HG03457 (cell line): ENCODE measurements around the gene ACOXL.
"Not testable (repeated sequence)": the region's sequence is repeated elsewhere in the genome, so short reads cannot be mapped to it uniquely, and the experiment has no call there.

Experiments
- ATAC-seq: cut with Tn5 transposase; IDR thresholded peaks from one replicate; pipeline ENCODE4 v1.9.1; 2021; ENCODE audit warnings: moderate number of reproducible peaks; ENCODE audit not compliant: unreplicated experiment

The ACOXL gene

DNA sequence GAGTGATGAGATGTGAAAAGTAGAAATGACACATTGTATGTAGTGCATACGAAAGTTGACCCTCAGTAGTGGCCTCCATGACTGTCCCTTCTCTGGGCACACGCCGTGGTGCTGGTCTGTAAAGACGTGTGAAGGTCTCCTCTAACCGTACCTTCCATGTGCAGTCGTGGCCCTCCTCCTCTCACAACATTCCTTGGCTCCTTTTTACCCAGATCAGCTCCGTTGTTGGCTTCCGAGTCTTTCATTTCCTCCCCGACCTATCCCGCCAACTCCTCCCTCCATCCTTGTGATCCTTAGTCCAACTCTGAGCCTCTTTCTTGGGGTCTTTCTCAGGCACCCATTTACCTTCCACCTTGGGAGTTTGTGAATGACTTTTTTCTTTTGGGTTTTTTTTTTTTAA, 227.9 kb downstream of the ACOXL start:
- no peak for ATAC-seq

GRCh38 chr2:110960954-110961353, 228.6 kb downstream of the ACOXL start:
- ATAC-seq, result no peak

DNA sequence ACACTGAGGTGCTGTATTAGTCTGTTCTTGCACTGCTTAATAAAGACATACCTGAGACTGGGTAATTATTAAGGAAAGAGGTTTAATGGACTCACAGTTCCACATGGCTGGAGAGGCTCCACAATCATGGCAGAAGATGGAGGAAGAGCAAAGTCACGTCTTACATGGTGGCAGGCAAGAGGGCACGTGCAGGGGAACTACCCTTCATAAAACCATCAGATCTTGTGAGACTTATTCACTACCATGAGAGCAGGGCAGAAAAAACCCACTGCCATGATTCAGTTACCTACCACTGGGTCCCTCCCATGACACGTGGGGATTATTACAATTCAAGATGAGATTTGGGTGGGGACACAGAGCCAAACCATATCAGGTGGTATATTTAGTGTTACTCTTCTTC, 229.3 kb downstream of the ACOXL start:
- ATAC-seq, result not testable (repeated sequence)

- no peak for ATAC-seq
Observed at GRCh38 chr2:110969696-110970095, 237.3 kb downstream of the ACOXL start.

DNA sequence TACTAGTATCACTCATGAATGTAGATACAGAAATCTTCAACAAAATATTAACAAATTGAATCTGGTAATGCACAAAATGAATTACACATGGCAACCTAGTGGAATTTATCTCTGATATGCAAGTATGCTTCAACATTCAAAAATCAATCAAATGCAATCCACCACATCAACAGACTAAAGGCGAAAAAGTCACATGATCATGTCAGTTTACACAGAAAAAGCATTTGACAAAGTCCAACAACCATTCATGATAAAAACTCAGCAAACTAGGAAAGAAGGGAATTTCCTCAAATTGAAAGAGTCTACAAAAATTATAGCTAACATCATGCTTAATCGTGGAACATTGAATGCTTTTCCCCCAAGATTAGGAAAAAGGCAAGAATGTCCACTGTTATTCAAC, 237.8 kb downstream of the ACOXL start:
- ATAC-seq, result no peak

DNA sequence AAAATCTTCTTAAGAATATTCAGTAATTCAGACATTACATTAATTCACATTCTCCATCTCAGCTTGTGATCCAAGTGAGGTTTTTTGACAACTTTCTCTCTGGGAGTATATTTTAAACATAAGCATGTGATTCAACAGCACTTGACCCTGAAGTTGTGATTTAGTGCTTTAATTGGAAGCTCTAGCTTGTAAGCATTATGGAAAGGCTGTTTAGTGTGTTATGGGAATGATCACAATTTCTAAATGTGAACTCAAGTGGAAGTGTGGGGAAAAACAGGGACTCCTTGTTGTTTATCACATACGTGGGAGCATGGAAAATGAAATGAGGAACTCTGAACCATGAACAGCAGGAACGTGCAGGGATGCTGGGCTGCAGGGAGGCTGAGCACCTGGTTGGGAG, 239.4 kb downstream of the ACOXL start:
- no peak for ATAC-seq

- ATAC-seq, result no peak
Observed at GRCh38 chr2:110973262-110973661, 240.9 kb downstream of the ACOXL start.

- ATAC-seq, result no peak
Observed at GRCh38 chr2:110977403-110977802, 245.0 kb downstream of the ACOXL start.

DNA sequence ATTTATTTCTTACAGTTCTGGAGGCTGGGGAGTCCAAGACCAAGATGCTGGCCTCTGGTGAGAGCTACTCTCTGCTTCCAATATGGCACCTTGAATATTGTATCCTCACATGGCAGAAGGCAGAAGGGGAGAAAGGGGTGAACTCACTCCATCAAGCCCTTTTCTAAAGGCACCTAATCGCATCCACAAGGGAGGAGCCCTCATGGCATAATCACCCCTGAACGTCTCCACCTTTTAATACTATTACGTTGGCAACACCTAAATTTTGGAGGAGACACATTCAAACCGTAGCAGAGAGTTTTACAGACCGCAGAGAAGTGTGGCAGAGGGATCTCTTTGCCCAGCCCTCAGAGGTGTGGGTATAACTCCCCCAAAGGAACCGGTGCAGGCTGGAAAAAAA, 245.8 kb downstream of the ACOXL start:
- ATAC-seq, result no peak

DNA sequence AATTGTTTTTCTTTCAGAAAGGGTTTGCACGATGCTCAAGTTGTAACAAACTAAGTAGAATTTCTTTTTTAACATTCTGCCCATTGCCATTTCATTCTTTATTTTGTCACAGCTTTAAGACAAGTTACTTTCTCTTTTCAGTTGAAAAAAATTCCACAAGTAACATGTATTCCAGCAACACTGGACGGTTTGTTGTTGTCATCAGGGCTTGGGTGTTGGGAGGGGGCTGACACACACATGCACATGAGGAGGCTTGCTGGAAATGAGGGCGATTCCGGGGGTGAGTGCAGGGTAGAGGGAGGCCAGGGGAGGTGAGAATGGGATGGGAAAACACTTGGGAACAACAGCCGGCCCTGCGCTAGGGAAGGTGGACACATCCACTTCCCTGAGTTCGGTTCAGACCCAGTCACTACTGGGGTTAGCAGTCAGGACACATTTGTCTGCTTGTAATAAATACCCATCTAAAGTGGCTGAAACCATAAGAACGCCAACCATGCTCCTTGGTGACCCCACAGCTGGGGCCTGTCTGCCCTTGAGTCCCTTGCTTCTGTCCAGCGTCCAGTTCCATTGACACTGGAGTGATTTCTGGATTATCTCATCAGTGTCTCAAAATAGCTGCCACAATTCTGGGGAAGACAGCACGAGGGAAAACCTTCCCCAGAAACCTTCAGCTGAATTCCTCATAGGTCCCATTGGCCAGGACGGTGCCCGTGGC, 246.5 kb downstream of the ACOXL start:
- ATAC-seq, result no peak

DNA sequence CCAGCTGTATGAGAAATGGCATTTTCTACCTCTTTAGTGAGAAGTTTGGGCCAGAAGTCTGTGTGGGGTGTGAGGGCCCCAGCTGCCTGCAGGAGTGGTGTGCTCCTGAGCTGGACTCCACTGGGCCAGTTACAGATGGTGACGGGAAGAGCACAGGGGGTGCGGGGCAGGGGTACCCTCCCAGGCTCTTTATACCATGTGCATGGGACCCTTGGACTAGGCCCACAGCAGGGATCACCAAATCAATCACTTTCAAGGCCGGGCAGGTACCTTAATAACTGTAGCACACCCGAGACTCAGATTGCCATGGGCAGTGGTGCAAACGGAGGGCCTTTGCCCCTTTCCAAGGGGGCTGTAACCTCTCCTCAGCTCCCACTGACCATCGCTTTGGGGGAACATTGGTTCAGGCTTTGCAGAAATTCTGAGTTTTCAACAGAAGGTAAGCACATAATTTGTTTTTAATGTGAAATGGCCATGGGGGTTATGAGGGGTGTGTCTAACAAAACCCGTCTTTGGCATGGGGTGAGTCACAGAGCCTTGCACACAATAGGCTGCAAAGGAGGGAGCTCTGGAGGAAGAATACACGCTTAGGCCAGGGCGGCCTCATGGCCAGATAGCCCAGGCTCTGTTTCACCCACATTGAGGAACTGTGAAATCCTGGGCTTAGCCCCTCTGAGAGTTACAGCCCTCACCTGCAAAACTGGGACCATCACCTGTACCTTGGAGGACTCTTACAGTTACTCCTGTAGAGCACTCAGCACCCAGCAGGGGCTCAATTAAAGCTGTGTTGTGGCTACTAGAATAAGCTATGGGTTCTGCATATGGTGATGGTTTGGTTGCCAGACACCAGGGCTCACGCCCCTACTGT, 247.3 kb downstream of the ACOXL start:
- ATAC-seq, result no peak

- no peak for ATAC-seq
Observed at GRCh38 chr2:110980339-110981062, 248.1 kb downstream of the ACOXL start.

GRCh38 chr2:110983133-110983532, 250.8 kb downstream of the ACOXL start:
- no peak for ATAC-seq

DNA sequence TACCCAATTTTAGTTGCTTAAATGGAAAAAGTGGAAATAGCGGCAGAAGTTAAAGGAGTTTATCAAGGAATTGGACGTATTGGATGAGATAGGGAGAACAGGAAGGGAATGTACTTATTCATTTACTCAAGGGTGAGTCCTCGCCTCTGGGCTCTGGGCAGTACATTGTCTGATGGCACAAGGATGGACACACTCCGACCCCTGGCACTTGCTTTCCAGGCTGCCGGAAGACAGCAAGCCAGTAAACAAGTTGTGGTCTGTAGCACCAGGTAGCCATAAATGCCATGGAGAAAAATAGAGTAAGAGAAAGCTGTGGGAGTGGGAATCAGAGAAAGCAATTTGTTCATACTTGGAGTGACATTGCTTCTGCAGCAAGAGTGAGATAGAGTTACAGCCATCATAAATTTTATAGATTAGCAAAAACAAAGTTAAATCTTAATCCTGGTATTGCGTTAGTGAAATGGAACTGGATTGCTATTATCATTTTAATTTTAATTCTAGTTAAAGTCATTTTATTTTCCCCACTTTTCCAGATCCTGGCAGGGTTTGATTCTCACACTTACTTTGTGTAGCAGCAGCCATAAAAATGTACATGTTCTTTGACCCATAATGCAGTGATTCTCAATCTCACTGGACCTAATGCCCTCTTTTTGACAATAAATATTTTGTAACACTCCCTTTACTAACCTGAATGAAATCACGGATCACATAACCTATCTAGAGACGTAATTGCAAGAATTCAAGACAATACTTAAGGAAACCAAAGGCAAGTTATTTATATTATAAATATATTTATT, 252.5 kb downstream of the ACOXL start:
- ATAC-seq, result no peak

DNA sequence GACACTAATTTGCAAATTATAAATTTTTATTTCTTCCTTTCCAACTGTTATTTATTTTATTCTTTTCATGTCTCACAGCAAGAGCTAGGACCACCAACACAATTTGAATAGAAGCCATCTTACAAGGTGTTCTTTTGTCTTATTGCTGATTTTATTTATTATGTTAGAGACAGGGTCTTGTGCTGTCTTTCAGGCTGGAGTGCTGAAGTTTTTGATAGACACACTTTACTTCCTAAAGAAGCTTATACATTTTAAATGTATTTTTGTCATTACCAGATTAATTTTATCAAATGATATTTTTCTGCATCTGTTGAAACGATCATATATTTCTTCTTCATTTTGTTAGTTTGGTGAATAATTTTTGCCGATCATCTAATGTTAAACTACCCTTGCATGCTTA, 258.1 kb downstream of the ACOXL start:
- ATAC-seq, result no peak

- ATAC-seq, result no peak
Observed at GRCh38 chr2:110991911-110992310, 259.5 kb downstream of the ACOXL start.

DNA sequence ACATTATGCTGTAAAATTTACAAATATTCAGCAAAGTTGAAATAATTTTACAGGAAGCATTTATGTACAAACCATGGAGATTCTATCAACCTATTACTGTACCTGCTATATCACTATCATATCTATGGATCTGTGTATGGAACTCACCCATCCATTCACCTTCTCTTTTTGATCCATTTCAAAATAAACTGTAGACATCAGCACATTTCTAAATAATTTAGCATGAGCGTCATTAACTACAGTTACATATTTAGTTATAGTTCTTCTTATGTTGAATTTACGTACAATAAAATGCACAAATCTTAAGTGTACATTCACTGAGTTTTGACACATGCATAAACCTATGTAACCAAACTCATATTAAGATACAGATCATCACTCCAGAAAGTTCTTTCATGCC, 260.5 kb downstream of the ACOXL start:
- no peak for ATAC-seq

GRCh38 chr2:110993557-110994231, 261.3 kb downstream of the ACOXL start:
- ATAC-seq, result no peak

DNA sequence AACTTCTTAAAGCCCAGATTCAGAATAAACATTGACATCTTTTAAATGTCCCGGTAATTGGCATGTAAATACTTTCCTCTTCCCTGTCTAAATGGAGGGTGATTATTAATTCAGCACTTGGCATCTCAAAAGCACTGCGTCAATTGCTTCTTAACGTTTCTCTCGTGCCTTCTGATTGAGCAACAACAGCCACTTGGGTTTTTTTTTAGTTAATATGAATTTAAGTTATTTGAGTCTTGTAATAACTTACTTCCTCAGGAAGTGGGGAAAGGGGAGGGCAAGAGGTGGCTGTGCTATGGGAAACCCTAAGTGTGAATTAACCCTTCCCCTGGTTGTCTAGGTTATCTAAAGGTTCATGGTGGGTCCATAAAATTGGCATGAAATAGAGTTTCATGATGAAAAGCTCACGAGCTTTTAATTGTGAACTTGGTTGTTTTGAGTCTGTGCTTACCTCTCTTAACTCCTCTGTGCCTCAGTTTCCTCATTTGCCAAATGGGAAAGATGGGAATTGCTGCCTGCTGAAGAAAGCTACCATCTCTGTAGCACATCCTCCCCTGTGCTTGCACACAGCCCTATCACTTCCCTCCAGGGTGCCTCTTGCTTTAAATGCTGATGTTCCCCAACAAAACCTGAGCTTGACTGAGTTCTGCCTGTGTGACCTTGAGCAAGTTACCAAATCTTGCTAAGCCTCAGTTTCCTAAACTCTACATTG, 262.0 kb downstream of the ACOXL start:
- no peak for ATAC-seq

- ATAC-seq, result no peak
Observed at GRCh38 chr2:110995911-110996310, 263.5 kb downstream of the ACOXL start.
